HS-27A (cell line): ENCODE results near the gene ITIH3.

Source experiments
- DNase-seq: peaks from one replicate; pipeline ENCODE4 v3.0.0-alpha.2; 2012; ENCODE audit warnings: low read depth, missing footprints

ITIH3 gene

DNA sequence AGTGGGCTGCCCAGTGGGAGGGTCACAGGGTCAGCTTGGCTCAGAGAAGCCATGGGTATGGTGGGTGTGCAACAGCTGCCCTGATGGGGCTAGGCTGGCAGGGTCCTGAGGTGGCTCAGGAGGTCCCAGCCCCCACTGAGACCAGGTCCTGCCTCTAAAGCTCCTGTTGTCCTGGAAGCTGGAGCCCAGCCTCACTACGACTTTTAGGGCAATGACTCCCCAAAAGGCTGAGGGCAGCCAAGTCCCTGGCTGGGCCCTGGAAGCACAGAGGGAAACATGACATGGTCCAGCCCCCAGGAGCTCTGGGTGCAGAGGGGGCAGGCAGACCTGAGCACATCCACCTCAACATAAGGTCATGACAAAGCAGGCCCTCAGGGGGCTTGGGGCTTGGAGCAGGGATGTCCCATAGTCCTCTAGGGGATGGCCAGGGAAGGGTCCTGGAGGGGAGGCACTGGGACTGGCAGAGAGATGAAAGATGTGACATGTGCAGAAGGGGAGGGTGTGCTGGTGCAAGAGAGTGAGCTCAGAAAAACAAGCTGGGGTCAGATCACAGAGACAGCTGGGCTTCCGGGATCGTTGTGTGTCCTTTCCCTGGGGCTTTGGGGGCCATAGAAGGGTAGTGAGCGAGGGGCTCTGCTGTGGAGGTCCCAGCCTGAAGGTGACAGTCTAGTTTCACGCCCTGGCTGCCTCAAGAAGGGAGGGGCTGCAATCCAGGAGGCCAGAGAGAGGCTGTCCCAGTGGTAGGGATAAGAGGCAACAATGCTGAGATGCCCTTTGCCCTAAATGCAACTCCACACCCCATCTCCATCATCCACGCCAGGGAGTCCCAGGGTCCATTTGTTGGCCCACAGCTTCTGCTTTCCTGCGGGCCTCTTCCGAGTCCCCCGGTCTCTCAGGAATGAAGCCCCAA lies 639 bp upstream of the ITIH3 start:
- DNase-seq, result no peak

DNA sequence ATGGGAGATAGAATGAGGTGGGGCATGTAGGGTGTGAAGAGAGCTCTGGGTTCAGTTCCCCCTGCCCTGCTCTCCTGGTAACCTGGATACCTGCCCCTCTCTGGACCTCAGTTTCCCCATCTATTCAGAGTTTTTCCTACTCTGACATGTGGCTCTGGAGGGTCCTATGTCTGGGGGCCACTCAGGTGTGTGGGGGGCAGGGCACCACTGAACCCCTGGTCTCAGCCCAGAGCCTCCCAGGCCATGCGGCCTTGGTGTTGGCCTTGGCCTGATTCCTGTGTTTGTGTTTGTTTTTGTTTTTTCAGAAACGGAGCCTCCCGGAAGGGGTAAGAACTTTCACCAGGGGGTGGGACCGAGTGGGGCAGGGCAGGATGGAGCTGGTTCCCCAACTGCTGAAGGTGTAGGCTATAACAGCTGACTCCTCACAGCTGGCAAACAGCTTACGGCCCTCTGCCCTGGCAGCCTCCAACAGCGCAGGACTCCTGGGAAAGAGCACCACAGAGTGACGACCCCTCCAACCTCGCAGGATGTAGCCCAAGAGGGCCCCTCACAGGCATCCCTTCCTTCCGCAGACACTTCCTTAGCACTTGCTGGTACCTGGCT lies 803 bp downstream of the ITIH3 start:
- no peak for DNase-seq

DNA sequence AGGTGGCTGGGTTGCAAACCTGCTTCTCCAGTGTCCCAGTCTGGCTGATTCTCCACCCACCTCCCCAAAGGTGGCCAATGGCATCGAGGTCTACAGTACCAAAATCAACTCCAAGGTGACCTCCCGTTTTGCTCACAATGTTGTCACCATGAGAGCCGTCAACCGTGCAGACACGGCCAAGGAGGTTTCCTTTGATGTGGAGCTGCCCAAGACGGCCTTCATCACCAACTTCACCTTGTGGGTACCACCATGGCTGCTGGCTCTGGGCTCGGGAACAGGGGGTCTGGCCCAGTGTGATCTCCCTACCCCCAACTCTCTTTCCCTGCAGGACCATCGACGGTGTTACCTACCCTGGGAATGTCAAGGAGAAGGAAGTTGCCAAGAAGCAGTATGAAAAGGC lies 1.8 kb downstream of the ITIH3 start:
- DNase-seq, result no peak

DNA sequence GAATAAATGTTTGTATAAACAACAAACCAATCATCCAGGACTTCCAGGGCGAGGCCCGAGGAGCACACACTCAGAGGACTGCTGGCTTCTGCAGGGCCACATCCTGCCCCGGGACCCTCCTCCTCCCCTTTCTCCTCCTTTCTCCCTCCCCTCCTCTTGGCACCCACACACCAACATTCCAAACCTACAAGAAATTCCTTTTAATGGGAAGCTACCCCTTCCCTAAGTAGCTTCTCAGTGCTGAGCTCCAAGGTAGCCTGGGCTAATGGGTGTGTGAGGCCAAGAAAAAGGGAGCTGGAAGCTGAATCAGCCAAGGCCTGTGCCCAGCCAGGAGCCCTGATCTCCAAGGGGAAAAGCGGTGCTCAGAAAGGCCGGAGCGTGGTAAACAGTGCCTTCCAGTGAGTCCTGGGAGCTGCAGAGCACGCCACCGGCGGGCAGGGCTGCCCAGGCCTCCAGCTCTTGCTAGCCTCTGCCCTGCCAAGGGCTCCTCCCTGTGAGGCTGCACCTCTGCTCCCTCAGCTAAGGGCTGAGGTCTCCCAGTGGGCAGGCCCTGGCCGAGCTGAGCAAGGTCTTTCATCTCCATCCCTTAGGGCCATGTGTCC lies 3.9 kb downstream of the ITIH3 start:
- DNase-seq, result no peak

DNA sequence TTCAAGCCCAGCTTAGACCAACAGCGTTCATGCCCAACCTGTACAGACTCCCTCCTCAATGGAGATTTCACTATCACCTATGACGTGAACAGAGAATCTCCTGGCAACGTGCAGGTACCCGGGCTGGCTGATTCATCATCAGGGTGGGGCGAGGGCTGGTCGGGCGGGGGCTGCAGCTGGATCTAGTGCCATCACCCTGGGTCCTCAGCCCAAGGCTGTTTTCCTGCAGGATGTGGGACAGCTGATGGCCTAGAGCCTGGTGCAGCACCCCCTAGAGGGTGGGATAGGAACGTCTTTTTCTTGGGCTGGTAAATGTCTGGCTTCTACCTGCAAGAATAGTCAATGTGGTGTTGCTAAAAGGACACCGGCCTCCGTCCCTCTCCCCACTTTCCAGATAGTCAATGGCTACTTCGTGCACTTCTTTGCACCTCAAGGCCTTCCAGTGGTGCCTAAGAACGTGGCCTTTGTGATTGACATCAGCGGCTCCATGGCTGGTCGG lies 4.4 kb downstream of the ITIH3 start:
- DNase-seq, result no peak

DNA sequence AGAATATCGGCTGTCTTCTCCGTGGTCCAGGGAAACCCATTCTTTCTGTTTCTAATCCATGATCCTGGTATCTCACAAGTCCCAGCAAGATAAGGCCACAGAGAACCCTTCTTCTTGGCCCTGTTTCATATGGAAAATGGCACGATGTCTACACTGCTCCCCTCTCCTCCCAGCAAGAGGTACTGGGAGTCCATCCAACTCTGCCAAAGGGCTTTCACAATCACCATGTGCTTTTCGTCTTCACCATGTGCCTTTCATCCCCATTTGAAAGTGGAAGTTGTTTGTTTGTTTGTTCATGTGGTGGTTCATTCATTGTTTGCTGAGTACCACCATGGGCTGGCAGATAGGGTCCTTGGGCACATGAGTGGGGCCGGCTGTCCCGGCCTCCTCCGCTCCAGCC lies 5.5 kb downstream of the ITIH3 start:
- no peak for DNase-seq

DNA sequence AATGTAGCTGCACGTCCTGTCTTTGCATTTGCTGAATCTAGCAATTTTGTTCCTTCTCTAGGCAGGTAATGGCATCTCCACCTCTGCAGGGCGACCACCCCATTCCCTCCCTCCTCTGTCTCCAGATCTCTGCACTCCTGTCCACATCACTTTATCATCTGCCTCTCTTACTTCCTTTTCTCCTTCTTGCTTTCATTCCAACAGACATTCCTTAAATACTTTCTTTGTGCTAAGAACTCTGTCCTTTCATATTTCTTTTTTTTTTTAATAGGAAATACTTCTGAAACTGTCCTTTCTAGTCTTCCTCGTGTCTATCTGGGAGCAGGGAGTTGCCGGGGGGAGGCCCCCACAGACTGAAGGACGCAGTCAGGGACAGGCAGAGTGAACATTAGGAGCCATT lies 7.2 kb downstream of the ITIH3 start:
- DNase-seq, result no peak

DNA sequence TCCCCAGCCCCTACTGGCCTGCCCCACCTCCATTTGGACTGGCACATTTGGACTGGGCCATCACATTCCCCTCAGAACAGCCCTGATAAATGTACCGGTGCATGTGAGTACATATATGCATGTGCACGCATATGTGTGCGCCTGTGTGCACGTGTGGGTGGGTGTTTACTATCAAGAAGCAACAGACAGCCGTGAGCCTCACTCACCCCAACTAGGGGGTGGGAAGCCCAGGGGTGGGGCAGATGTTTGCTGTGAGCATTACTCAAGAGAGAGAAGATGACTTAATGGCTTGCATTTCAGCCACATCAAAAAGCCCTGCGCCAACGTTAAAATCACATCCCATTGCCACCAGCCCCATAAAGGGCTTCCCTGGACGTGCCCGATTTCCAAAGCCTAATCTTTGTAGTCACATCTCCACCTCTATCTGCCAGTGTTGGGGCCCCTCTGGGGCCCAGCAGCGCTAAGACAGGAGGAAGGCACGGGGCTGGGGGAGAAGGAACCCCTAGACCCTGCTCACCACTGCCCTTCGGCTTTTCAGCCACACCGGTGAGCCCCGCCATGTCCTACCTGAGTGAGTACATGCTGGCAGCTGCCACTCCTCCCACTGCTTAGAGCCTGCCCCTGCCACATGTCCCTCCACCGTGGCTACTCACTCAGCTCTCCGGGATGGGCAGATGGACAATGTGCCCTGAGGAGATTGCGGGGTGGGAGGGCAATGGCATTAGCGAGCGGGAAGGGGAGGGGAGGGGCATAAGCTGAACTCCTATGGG lies 10.9 kb downstream of the ITIH3 start:
- no peak for DNase-seq

DNA sequence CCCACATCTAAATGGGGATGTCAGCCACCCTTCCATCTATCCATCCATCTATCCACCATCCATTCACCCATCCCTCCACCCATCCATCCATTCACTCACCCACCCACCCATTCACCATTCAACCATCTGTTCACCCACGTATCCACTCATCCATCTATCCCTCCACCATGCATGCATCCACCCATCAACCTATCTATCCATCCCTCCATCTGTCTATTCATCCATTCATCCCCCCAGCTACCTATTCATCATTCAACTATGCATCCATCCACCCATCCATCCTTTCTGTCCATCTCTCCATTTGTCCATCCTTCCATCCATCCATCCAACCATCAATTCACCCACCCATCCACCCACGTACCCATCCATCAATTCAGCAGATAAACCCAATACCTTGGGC lies 14.6 kb downstream of the ITIH3 start:
- no peak for DNase-seq

DNA sequence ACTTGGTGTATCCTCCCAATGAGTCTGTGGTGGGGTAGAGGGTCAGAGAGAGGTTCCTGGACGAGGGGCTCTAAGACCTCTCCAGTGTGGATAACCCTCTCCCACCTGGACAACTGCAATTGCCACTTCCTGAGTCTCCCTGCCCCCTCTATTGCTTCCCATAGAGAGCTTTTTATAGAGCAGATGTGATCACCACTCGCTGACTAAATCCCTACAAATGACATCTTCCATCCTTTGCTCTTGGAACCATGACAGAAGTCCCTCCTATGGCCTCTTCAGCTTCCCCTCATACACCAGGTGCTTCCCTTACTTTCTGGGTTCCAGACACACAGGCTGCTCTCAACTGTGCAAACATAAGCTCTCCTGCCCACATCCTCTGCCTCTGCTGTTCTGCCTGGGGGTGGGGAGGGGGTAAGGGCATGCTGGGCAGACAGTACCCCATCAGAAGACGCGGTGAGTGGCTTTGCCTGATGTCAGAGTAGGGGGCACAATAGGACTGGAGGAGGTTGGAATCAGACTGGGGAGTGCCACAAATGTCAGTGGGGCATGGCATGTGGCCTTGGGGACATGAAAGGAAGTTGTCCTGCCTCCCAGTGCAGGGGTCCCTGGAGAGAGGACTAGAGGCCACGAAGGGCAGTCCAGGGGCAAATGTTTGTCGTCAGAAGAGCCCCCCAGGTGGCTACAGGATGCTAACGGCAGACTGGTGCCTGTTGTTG lies 15.2 kb downstream of the ITIH3 start:
- no peak for DNase-seq

DNA sequence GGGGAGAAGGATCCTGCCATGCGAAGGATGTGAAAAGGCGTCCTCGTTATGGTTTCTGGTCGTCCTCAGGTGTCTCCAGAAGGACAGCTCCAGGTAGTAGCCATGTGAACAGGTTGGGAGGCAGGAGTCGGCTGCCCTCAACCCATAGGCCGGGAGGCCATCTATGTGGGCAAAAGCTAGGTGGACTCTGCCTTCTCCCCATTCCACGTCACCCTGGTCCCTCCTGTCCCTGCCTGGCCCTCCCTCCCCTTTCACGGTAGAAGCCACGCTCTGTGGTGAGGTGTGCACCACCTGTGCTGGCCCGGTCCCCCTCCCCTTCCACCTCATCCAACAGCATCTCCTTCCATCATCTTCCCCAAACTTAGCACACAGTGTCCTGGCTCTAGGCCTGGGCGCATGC lies 16.3 kb downstream of the ITIH3 start:
- no peak for DNase-seq

DNA sequence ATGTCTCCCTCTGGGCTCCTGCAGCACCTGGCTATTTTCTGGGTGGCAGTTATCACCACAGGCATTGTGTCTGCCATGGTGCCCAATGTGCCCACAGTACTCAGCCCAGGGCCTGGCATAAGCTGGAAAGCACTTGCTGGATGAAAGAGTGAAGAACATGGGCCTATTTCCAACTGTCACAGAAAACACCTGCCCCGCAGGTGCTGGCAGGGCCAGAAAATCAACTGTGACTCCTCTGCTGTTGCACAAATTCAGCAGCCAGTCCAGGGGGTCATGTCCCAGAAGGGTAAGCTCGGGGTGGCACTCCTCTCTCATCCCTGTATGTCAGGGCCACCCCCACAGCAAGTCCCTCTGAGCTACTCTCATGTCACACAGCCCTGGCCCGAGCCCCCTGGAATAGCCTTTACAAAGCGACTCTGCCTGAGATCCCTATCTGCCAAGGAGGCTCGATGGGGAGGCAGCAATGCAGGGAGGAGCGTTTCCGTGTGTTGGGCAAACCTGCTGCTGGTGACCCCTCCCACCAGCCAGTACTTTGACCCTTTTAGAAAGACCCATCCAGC lies 16.9 kb downstream of the ITIH3 start:
- no peak for DNase-seq

DNA sequence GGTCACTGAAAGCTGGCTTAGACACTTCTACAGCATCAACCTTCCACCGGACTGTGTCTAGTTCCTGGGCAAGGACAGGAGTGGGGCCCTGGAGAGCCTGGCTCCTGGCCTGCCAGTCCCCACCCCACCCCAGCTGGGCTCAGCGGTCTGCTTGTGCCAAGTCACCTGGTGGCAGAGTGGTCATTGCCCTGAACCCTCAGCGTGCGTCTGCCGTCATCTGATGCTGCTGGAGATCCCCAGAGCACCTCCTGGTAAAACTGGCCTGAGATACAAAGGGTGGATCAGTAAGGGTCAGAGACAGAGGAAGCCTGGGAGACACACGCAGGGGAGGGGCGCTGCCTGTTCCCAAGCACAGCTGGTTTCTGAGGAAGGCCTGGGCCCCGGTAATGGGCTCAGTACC lies 19.2 kb downstream of the ITIH3 start:
- no peak for DNase-seq

DNA sequence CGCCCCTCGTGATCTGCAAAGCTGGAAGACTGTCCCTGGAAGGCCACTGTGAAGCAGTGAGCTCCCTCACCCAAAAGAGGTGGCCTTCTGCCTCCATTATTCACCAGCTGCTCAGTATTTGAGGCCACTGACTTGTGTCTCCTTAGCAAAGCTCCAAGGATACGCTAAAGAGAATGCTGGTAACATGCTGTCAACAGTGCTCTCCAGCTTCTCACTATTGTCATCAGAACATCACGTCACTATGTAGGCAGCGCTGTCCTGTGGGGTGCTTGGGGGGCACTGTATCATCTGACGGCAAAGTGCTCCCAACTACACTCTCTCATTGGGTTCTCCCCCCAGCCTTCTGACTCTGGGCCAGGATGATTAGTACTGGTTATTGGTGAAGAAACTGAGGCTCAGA lies 21.6 kb downstream of the ITIH3 start:
- no peak for DNase-seq

DNA sequence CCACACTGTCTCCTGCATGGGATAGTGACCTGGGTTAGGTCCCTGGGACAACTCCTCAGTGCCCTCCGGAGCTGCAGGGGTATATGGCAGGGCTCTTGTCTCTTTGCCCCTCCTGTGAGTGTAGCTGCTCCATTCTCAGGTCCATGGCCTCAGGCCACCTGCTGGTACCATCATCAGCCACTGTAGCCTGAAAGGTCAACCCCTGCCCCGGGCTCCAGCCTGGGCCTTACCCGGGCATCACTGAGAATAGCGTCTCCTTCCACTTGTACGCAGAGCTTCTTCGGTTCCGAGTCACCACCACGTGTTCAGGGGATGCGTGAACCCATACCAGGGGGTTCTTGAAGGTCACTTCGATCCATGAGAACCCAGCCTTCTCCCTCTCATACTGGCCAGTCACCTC lies 22.1 kb downstream of the ITIH3 start:
- DNase-seq, result no peak

DNA sequence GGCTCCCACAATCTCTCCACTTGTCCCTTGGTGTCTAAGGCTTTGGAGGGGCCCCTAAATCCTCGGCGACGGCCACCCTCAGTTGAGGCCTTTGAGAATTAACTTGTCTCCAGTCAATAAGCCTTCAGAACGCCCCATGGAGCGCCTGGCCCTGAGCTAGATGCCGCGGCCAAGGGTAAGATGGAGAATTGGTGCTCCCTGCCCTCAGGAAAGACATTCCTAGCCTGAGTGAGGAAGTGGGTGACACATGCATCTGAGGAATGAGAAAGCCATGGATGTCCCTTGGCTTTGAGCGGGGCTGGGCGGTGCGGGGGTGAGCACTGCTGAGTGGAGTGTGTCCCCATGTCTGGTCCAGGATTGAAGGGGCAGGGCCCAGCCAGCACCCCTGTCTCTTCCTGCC lies 22.6 kb downstream of the ITIH3 start:
- no peak for DNase-seq

DNA sequence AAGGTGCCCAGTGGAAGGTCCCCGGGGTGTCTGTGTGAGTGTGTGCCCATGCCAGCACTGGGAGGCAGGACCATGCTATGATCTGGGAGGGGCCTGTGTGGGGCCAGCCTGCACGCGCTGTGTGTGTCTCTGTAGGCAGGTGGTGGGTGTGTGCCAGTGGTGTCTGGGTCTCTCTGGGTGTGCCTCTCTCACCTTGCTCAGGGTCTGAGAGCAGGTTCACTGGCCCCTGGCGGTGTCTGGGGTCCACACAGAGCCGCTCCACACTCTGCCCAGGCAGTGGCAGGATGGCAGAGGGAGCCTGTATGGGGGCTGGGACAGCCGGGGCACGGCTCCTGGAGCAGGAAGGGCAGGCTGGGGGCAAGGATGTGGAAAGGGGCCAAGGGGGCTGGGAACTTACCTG lies 23.3 kb downstream of the ITIH3 start:
- no peak for DNase-seq

DNA sequence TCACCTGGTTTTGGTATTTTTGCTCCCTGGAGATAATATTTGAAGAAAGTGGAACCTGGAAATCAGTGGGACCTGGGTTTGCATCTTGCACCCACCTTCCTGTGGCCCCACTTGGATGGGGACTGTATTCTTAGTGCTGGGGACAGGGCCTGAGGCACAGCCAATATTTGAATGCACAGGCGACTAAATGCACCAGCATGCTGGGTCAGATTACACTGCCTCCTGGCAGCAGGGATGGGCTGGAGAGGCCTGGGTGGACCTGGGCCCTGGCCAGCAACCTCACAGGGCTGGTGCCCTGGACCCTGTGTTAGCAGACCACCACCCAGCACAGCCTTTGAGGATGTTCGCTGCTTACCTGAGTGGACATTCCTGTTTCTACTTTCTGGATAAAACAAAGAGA lies 25.3 kb downstream of the ITIH3 start:
- no peak for DNase-seq

DNA sequence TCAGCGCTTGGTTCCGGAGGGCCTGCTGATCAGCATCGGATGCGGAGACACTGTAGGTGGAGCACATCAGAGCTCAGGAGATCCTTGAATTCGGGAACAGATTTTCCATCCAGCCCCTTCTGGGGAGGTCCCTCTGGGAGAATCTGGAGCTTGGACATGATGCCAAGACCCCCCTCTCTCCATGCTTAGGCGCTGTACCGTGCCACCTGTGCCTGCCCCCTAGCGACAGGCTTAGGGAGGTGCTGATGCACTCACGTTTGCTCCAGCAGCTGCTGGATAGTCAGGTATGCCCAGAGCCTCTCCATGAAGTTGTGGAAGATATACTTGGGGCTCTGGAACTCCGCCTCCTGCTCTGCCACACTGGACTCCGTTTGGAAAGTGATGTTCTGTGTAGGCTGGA lies 26.1 kb downstream of the ITIH3 start:
- no peak for DNase-seq

DNA sequence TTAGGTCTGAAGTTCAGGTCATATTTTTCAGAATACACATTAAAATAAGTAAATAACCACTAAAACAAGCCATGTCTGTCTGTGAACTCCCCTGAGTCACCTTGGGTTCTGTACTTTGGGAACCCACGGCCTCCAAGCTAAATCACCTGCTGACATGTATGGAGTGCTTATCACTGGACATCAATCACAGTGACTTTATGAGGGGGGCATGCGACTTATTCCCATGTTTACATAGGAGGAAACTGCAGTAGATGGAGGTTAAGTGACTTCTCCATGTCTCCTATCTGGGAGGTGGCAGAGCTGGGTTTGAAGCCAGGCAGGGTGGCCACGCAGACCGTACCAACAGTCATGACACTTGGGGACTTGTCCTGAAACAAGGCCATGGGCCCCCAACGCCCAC lies 27.8 kb downstream of the ITIH3 start:
- no peak for DNase-seq

DNA sequence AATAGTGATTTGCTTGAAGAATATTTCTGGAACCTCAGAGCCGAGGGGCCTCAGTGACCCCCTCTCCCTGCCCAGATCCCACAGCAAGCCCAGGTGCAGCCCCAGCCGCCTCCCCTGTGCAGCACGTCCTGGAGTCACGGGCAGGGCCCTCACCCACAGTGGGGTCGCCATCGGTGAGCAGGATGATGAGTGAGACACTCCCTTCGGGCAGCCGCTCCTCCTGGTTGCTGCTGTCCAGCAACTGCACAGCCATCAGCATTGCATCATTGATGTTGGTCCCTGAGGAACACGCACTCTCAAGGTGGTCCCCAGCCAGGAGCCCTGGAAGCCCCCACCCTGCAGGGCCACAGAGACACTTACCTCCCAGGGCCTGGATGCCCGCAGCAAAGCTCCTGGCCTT lies 29.4 kb downstream of the ITIH3 start:
- no peak for DNase-seq

DNA sequence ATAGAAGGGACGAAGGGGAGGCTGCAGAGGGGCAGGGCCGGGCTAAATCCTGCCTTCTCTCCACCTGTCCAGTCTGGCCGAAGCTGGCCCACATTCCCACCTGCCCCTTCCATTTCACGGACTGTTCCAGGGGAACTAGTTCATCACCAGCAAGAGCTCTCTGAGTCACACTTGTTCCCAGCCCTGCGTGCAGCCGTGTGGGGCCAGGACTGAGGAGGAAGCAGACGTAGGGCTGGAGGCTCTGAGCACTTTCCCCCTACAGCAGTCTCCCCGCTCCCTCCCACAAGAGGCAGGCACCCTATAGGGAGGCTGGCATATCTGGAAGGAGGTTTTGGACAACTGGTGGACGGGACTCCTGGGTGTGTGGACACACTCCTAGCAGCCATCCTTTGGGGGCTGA lies 32.8 kb downstream of the ITIH3 start:
- no peak for DNase-seq
